ENCODE data around the gene CCDC178. TPM values are rescaled to one million over a fixed set of nuclear protein-coding genes. Genes with fewer than 3 reads are reported as not detected.

The CCDC178 gene
- total RNA-seq, 2 donors from 2014 or later: not detected

DNA sequence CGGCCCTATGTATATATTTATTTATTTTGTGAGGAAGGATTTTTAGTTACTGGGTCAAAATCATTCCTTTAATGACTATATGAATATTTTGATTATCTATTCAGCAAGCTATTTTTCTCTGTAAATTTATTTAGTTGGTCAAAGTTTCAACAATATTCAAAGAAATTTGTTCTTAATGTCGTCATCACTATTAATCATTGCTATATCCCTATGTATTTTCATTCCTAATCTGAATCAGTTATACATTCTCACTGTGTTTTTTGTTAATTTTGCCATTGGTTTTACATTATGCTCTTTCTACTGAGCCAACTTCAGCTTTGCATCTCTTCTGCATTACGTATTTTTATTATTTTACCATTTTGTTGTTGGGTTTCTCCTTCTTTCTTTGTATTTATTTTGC lies 105.7 kb downstream of the CCDC178 start:
- Mint-ChIP-seq H3K4me1 (ENCODE audit: low read depth) (no peaks in the 10 kb centered on the region), H3K27me3 (ENCODE audit: low read depth) (no peaks in the 10 kb centered on the region), H3K4me3 (no peak overlapping the region), H3K27ac (no peak overlapping the region), H3K36me3 (ENCODE audit: insufficient read depth in 2 of 2) (peaks cover 0 to 2% of the 10 kb centered on the region in 2 donors), H3K9me3 (peaks cover 5 to 11% of the 10 kb centered on the region in 2 donors)
- DNase-seq: no peak
- ATAC-seq (replicated peaks in 1 of 2): no peak

DNA sequence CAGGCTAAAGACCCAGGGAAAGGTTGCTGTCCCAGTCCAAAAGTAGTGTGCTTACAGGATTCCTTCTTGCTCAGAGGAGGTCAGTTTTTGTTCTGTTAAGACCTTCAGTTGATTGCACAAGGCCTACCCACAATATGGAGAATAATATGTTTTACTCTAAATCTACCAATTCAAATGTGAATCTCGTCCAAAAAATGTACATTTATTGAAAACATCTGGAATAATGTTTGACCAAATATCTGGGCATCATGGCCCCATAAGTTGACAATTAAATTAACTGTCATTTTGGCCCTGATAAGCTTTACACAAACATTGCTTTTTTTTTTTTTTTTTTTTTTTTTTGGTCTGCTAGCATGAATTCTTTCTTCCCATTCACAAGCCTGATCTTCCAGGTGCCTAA lies 109.8 kb downstream of the CCDC178 start:
- Mint-ChIP-seq H3K27me3 (ENCODE audit: low read depth) (no peaks in the 10 kb centered on the region), H3K4me3 (no peak overlapping the region), H3K27ac (no peak overlapping the region), H3K36me3 (ENCODE audit: insufficient read depth in 2 of 2) (no peaks in the 10 kb centered on the region), H3K4me1 (ENCODE audit: low read depth) (no peaks in the 10 kb centered on the region), H3K9me3 (peaks cover 0 to 4% of the 10 kb centered on the region in 2 donors)
- ATAC-seq (replicated peaks in 1 of 2) (no peak), DNase-seq (no peak)

DNA sequence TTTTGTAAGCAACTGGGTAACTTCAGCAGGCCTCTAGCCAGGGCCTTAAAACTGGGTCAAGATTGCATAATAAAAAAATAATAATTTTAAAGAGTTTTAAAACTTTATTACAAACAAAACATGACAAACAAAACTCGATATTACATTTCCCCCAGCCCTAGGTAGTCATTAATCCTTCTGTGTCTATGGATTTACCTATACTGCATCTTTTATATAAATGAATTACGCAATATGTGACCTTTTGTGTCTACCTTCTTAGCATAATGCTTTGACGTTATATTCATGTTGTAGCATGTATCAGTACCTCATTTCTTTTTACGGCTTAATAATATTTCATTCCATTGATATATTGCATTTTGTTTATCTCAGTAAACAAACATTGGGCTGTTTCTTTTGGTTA lies 113.5 kb downstream of the CCDC178 start:
- H3K27ac Mint-ChIP-seq: no peak overlapping the region
- ATAC-seq (replicated peaks in 1 of 2) (no peak), DNase-seq (no peak)
- H3K27me3 Mint-ChIP-seq (ENCODE audit: low read depth): no peaks in the 10 kb centered on the region
- H3K4me1 Mint-ChIP-seq (ENCODE audit: low read depth): no peaks in the 10 kb centered on the region
- H3K9me3 Mint-ChIP-seq: peaks cover 0 to 4% of the 10 kb centered on the region in 2 donors
- no peak overlapping the region for H3K4me3 Mint-ChIP-seq
- no peaks in the 10 kb centered on the region for H3K36me3 Mint-ChIP-seq (ENCODE audit: insufficient read depth in 2 of 2)

DNA sequence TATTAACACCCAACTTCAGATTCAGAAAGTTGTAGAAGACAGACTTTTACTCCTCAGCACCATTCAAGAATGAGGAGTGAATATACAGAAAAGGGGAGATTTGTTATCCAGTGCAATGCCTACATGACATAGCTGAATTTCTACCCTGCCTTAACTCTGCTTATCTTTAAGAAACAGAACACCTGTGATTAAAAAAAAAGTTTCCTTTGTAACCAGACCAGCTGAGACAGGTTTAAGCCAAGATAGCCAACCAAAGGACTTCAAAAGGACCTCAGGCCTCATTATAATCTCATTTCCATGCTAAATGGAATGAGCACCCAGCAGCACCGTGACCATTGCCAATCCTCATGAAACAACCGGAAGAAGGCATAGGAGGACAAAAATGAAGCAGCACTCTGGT lies 122.9 kb downstream of the CCDC178 start:
- DNase-seq (no peak), ATAC-seq (replicated peaks in 1 of 2) (no peak)
- Mint-ChIP-seq H3K36me3 (ENCODE audit: insufficient read depth in 2 of 2) (no peaks in the 10 kb centered on the region), H3K4me1 (ENCODE audit: low read depth) (no peaks in the 10 kb centered on the region), H3K9me3 (peaks cover 4 to 5% of the 10 kb centered on the region in 2 donors), H3K4me3 (no peak overlapping the region), H3K27ac (no peak overlapping the region), H3K27me3 (ENCODE audit: low read depth) (no peaks in the 10 kb centered on the region)

DNA sequence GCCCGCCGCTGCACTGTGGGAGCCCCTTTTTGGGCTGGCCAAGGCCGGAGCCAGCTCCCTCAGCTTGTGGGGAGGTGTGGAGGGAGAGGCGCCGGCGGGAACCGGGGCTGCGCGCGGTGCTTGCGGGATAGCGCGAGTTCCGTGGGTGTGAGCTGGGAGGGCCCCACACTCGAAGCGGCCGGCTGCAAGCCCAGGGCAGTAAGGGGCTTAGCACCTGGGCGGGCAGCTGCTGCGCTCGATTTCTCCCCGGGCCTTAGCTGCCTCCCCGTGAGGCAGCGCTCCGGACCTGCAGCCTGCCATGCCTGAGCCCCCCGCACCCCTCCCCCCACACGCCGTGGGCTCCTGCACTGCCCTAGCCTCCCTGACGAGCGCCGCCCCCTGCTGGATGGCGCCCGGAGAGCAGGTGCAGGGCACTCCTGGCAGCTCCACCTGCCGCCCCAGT lies 124.4 kb downstream of the CCDC178 start:
- no peak for DNase-seq
- ATAC-seq (replicated peaks in 1 of 2): no peak
- no peak overlapping the region for H3K4me3 Mint-ChIP-seq
- peaks cover 4 to 5% of the 10 kb centered on the region in 2 donors for H3K9me3 Mint-ChIP-seq
- no peaks in the 10 kb centered on the region for H3K36me3 Mint-ChIP-seq (ENCODE audit: insufficient read depth in 2 of 2)
- no peak overlapping the region for H3K27ac Mint-ChIP-seq
- no peaks in the 10 kb centered on the region for H3K4me1 Mint-ChIP-seq (ENCODE audit: low read depth)
- no peaks in the 10 kb centered on the region for H3K27me3 Mint-ChIP-seq (ENCODE audit: low read depth)

DNA sequence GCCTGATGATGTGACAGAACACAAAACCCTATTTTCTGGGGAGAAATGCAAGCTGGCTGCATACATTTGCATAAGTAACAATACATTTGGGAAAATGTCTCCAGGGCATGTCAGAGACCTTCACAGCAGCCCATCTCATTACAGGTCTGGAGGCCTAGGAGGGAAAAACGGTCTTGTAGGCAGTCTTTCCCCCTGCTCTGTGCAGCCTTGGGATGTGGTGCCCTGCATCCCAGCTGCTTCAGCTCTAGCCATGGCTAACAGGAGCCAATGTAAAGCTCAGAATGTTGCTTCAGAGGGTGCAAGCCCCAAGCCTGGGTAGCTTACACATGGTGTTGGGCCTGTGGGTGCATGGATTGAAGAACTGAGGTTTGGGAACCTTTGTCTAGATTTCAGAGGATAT lies 133.0 kb downstream of the CCDC178 start:
- ATAC-seq (replicated peaks in 1 of 2): no peak
- Mint-ChIP-seq H3K9me3 (peaks cover 4 to 5% of the 10 kb centered on the region in 2 donors), H3K27me3 (ENCODE audit: low read depth) (no peaks in the 10 kb centered on the region), H3K36me3 (ENCODE audit: insufficient read depth in 2 of 2) (no peaks in the 10 kb centered on the region), H3K4me1 (ENCODE audit: low read depth) (no peaks in the 10 kb centered on the region), H3K4me3 (no peak overlapping the region), H3K27ac (no peak overlapping the region)
- DNase-seq: no peak

DNA sequence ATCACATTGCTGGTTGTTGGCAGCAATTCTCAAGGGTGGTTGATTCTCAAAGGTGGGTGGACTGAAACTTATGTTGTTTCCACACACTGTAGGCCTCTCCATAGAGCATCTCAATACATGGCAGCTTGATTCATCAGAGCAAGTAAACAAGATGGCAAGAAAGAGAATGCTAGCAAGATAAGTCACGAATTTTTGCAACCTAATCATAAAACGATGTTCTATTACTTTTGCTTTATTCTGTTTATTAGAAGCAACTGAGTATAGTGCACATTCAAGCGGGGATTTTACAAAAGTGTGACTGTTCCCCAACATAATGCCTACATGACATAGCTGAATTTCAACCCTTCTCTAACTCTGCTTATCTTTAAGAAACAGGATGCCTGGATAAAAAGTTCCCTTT lies 136.2 kb downstream of the CCDC178 start:
- Mint-ChIP-seq H3K27ac (no peak overlapping the region), H3K4me1 (ENCODE audit: low read depth) (no peaks in the 10 kb centered on the region)
- no peak for ATAC-seq (replicated peaks in 1 of 2)

DNA sequence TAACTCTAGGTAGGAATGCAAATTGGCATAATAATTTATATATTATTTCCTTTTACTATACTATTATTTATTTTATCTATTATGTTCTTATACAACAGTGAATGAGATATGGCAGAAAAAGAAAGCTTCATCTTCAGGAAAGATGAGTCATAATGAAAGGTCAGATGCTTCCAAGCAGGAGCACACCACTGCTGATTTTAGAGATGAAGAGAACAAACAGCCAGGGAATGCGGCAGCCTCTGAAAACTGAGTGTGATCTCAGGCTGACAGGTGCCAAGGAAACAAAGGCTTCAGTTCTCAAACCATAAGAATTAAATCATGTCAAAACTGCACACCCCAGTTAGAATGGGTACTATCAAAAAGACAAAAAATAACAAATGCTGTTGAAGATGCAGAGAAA lies 149.0 kb downstream of the CCDC178 start:
- ATAC-seq (replicated peaks in 1 of 2) (no peak), DNase-seq (no peak)
- Mint-ChIP-seq H3K27ac (no peak overlapping the region), H3K9me3 (peaks cover 4 to 8% of the 10 kb centered on the region in 2 donors), H3K36me3 (ENCODE audit: insufficient read depth in 2 of 2) (peaks cover 0 to 3% of the 10 kb centered on the region in 2 donors), H3K4me1 (ENCODE audit: low read depth) (no peaks in the 10 kb centered on the region), H3K27me3 (ENCODE audit: low read depth) (no peaks in the 10 kb centered on the region), H3K4me3 (no peak overlapping the region)

More for the DNA sequence above, 136.2 kb downstream of the CCDC178 start:
- H3K27me3 Mint-ChIP-seq (ENCODE audit: low read depth): no peaks in the 10 kb centered on the region
- no peak overlapping the region for H3K4me3 Mint-ChIP-seq
- no peaks in the 10 kb centered on the region for H3K36me3 Mint-ChIP-seq (ENCODE audit: insufficient read depth in 2 of 2)
- peaks cover 9% of the 10 kb centered on the region in 2 donors for H3K9me3 Mint-ChIP-seq
- DNase-seq: no peak

DNA sequence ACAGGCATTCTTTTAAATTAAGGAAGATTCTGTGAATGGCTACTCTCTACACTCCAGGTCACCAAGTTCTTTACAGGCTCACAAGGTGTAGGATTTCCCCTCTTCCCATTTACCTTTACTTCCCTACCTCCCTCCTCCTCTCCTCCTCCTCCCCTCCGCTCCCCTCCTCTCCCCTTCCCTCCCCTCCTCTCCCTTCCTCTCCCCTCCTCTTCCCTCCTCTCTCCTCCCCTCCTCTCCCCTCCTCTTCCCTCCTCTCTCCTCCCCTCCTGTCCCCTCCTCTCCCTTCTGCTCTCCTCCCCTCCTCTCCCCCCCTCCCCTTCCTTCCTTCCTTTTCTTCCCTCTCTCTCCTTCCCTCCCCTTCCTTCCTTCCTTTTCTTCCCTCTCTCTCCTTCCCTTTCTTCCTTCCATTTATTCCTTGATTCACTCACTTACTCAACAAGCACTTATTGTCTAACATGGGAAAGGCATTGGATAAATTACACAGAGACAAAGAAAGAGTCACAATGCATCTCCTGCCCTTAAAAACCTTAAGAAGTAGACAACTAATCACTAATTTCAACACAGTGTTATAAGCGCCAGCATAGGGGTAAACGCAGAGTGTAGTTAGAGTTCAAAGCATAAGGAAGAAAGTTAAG lies 152.3 kb downstream of the CCDC178 start:
- peaks cover 0 to 3% of the 10 kb centered on the region in 2 donors for H3K36me3 Mint-ChIP-seq (ENCODE audit: insufficient read depth in 2 of 2)
- no peak overlapping the region for H3K27ac Mint-ChIP-seq
- no peak overlapping the region for H3K4me3 Mint-ChIP-seq
- no peak for DNase-seq
- ATAC-seq (replicated peaks in 1 of 2): no peak
- H3K27me3 Mint-ChIP-seq (ENCODE audit: low read depth): no peaks in the 10 kb centered on the region
- H3K4me1 Mint-ChIP-seq (ENCODE audit: low read depth): no peaks in the 10 kb centered on the region
- H3K9me3 Mint-ChIP-seq: peaks cover 4 to 7% of the 10 kb centered on the region in 2 donors

DNA sequence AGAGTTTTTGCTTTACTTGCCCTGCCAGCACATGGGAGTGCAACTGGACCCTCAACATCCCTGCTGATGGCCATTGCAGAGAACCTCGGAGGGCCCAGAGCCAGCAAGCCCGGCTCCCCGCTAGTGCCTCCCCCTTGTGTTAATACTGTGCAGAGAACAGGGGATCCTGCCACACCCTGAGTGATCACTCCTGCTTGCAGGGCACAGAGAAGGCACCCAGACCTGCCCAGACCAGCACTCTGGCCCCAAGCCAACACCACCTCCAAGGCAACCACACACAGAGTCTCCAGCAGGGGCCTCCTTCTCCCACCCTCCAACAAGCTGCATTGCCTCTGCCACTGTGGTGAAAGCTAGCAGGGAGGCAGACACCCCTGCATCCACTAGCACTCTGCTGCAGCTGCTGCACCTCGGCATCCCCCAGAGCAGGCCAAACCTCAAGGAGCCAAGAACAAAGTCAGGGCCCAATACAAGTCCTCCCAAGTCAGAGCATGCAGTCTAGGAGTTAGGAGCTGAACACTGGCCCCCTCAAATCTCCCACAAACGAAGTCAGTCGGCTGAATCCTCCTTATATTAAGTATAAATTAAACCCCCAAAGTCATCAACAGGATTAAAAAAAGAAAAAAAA lies 157.7 kb downstream of the CCDC178 start:
- DNase-seq: no peak
- peaks cover 0 to 3% of the 10 kb centered on the region in 2 donors for H3K9me3 Mint-ChIP-seq
- H3K36me3 Mint-ChIP-seq (ENCODE audit: insufficient read depth in 2 of 2): no peaks in the 10 kb centered on the region
- H3K4me3 Mint-ChIP-seq: no peak overlapping the region
- no peak overlapping the region for H3K27ac Mint-ChIP-seq
- ATAC-seq (replicated peaks in 1 of 2): no peak
- no peaks in the 10 kb centered on the region for H3K27me3 Mint-ChIP-seq (ENCODE audit: low read depth)
- H3K4me1 Mint-ChIP-seq (ENCODE audit: low read depth): no peaks in the 10 kb centered on the region

DNA sequence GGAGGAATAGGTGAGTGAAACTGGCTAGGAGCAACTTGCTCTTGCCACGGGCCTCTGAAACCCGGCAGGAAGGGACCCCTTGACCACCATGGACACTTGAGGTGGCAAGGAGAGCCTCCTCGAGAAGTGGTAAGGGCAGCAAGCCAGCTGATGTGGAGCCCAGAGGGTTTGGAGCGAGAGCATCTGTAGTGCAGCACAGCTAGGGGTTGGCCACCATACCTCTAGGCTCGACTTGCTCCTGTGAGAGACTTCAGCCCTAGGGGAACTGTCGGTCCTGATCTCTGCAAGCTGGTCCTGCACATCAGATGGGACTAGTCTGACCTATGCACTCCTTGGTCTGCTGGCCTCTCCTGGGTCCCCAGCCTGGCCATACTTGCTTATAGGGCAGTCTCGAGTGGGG lies 158.4 kb downstream of the CCDC178 start:
- H3K4me1 Mint-ChIP-seq (ENCODE audit: low read depth): no peaks in the 10 kb centered on the region
- no peaks in the 10 kb centered on the region for H3K36me3 Mint-ChIP-seq (ENCODE audit: insufficient read depth in 2 of 2)
- no peak for DNase-seq
- H3K9me3 Mint-ChIP-seq: peaks cover 0 to 3% of the 10 kb centered on the region in 2 donors
- ATAC-seq (replicated peaks in 1 of 2): no peak
- no peak overlapping the region for H3K27ac Mint-ChIP-seq
- H3K4me3 Mint-ChIP-seq: no peak overlapping the region
- no peaks in the 10 kb centered on the region for H3K27me3 Mint-ChIP-seq (ENCODE audit: low read depth)

DNA sequence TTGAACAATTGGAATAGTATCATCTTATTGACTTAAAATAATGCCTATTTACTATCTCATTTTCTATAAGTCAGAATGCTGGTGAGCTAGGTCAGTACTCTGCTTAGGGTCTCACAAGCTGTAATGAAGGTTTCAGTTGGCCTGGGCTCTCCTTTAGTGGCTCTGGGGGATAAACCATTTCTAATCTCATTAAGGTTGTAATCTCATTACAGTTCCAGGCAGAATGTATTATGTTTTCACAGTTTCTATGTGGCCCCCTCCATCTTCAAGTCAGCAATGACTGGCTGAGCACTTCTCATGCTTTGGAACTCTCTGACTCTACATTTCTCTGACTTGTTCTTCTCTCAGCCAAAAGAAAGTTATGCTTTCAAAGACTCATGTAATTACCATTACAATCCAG lies 163.1 kb downstream of the CCDC178 start:
- Mint-ChIP-seq H3K4me3 (no peak overlapping the region), H3K27ac (no peak overlapping the region), H3K9me3 (peaks cover 3 to 7% of the 10 kb centered on the region in 2 donors), H3K36me3 (ENCODE audit: insufficient read depth in 2 of 2) (no peaks in the 10 kb centered on the region), H3K27me3 (ENCODE audit: low read depth) (no peaks in the 10 kb centered on the region), H3K4me1 (ENCODE audit: low read depth) (no peaks in the 10 kb centered on the region)
- ATAC-seq (replicated peaks in 1 of 2) (no peak), DNase-seq (no peak)

DNA sequence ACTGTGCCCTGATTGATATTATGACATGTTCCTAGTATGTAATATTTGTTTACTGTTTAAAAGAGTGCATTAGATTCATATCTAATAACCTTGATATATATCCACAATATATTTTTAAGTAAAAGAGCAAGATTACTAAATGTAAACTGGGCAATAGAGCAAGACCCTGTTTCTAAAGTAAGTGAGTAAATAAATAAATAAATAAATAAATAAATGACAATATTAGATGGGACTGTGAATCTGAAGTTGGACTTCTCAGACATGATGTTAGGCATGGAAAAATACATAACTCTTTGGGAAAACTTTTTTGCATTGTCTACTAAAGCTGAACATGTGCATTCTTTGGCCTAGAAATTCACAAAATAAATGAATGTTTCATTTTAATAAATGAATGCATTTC lies 164.7 kb downstream of the CCDC178 start:
- no peak for ATAC-seq (replicated peaks in 1 of 2)
- no peak for DNase-seq
- Mint-ChIP-seq H3K4me3 (no peak overlapping the region), H3K27me3 (ENCODE audit: low read depth) (no peaks in the 10 kb centered on the region), H3K27ac (no peak overlapping the region), H3K4me1 (ENCODE audit: low read depth) (no peaks in the 10 kb centered on the region), H3K9me3 (peaks cover 3 to 4% of the 10 kb centered on the region in 2 donors), H3K36me3 (ENCODE audit: insufficient read depth in 2 of 2) (no peaks in the 10 kb centered on the region)

DNA sequence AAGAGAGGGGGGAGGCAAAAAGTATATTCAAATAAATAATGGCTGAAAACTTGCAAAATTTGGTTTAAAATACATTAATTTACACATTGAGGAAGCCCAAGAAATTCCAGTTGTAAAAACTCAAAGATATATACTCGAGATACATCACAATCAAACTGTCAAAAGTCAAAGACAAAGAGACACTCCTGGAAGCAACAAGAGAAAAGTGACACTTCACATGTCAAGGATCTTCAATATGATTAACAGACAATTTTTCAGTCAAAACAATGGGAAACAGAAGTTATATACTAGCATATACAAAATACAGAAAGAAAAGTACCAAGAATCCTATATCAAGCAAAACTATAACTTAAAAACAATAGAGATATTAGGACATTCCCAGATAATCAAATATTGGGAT lies 170.2 kb downstream of the CCDC178 start:
- Mint-ChIP-seq H3K9me3 (no peaks in the 10 kb centered on the region), H3K27ac (no peak overlapping the region), H3K4me3 (no peak overlapping the region), H3K27me3 (ENCODE audit: low read depth) (no peaks in the 10 kb centered on the region), H3K4me1 (ENCODE audit: low read depth) (no peaks in the 10 kb centered on the region), H3K36me3 (ENCODE audit: insufficient read depth in 2 of 2) (no peaks in the 10 kb centered on the region)
- ATAC-seq (replicated peaks in 1 of 2) (no peak), DNase-seq (no peak)
